Endothelial cell (in vitro differentiated cells): ENCODE data around the gene GGA2. TPM values are rescaled to one million over a fixed set of nuclear protein-coding genes. Genes with fewer than 3 reads are reported as not detected.
"Not testable (repeated sequence)": the region's sequence is repeated elsewhere in the genome, so short reads cannot be mapped to it uniquely, and the experiment has no call there.

ENCODE experiments used
- DNase-seq: peaks from one replicate; pipeline ENCODE4 v3.0.0; 2021; ENCODE audit warnings: low spot score
- H3K27ac Mint-ChIP-seq: one replicate; pipeline ENCODE4 v1.8.0; 2021; ENCODE audit warnings: mixed read lengths, inconsistent platforms; ENCODE audit not compliant: unreplicated experiment
- H3K27me3 Mint-ChIP-seq: one replicate; pipeline ENCODE4 v1.8.0; 2021; ENCODE audit warnings: mild to moderate bottlenecking, moderate library complexity, mixed read lengths, inconsistent platforms; ENCODE audit not compliant: unreplicated experiment
- H3K36me3 Mint-ChIP-seq: one replicate; pipeline ENCODE4 v1.8.0; 2021; ENCODE audit warnings: mild to moderate bottlenecking, low read depth, mixed read lengths, inconsistent platforms; ENCODE audit not compliant: unreplicated experiment
- H3K4me1 Mint-ChIP-seq: one replicate; pipeline ENCODE4 v1.8.0; 2021; ENCODE audit warnings: mild to moderate bottlenecking, mixed read lengths, inconsistent platforms; ENCODE audit not compliant: unreplicated experiment
- H3K4me3 Mint-ChIP-seq: one replicate; pipeline ENCODE4 v1.8.0; 2021; ENCODE audit warnings: mild to moderate bottlenecking, mixed read lengths, inconsistent platforms; ENCODE audit not compliant: unreplicated experiment
- H3K9me3 Mint-ChIP-seq: one replicate; pipeline ENCODE4 v1.8.0; 2021; ENCODE audit warnings: mixed read lengths, inconsistent platforms; ENCODE audit not compliant: unreplicated experiment
- total RNA-seq: library from RNA; stranded (reverse); fragmentation: NEBNext Ultra II Directional; extraction: Animal tissue kit (Norgen Biotek cat#: 25700); gene quantifications from one replicate; pipeline ENCODE4 v1.2.1, GENCODE V29; 2021; ENCODE audit not compliant: unreplicated experiment
- TF ChIP-seq, protein P1 (sequence below): fragments of 200-600 bp; sonication (generic); IDR thresholded peaks from one replicate; pipeline ENCODE4 v1.5.0; 2021; ENCODE audit warnings: antibody characterized with exemption; ENCODE audit not compliant: unreplicated experiment

Gene GGA2
- total RNA-seq, 1 donor from 2014 or later = 65.1 TPM

DNA sequence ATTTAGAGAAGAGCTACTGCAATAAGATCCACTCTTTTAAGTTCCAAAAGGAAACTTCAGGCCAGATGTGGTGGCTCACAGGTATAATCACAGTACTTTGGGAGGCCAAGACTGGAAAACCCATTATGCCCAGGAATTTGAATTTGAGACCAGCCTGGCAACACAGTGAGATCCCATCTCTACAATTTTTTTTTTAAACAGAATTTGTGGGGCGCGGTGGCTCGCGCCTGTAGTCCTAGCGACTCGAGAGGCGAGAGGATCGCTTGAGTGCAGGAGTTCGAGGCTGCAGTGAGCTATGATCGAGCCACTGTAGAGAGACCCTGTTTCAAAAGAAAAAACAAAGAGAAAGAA, 58.1 kb downstream of the GGA2 start:
- Mint-ChIP-seq H3K4me3 (peak overlapping the region; percentile 96), H3K27me3 (no peaks in the 10 kb centered on the region), H3K4me1 (peaks cover 9% of the 10 kb centered on the region), H3K36me3 (peaks cover 3% of the 10 kb centered on the region), H3K9me3 (no peaks in the 10 kb centered on the region), H3K27ac (peak overlapping the region; percentile 86)
- TF ChIP-seq, protein P1, sequence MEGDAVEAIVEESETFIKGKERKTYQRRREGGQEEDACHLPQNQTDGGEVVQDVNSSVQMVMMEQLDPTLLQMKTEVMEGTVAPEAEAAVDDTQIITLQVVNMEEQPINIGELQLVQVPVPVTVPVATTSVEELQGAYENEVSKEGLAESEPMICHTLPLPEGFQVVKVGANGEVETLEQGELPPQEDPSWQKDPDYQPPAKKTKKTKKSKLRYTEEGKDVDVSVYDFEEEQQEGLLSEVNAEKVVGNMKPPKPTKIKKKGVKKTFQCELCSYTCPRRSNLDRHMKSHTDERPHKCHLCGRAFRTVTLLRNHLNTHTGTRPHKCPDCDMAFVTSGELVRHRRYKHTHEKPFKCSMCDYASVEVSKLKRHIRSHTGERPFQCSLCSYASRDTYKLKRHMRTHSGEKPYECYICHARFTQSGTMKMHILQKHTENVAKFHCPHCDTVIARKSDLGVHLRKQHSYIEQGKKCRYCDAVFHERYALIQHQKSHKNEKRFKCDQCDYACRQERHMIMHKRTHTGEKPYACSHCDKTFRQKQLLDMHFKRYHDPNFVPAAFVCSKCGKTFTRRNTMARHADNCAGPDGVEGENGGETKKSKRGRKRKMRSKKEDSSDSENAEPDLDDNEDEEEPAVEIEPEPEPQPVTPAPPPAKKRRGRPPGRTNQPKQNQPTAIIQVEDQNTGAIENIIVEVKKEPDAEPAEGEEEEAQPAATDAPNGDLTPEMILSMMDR = no peak
- DNase-seq = no peak

GRCh38 chr16:23448392-23448791, 61.9 kb downstream of the GGA2 start:
- no peak for DNase-seq
- Mint-ChIP-seq H3K27me3 (no peaks in the 10 kb centered on the region), H3K36me3 (peaks cover 3% of the 10 kb centered on the region), H3K4me3 (no peak overlapping the region), H3K9me3 (no peaks in the 10 kb centered on the region), H3K27ac (no peak overlapping the region), H3K4me1 (peaks cover 5% of the 10 kb centered on the region)
- TF ChIP-seq, protein P1 = no peak

DNA sequence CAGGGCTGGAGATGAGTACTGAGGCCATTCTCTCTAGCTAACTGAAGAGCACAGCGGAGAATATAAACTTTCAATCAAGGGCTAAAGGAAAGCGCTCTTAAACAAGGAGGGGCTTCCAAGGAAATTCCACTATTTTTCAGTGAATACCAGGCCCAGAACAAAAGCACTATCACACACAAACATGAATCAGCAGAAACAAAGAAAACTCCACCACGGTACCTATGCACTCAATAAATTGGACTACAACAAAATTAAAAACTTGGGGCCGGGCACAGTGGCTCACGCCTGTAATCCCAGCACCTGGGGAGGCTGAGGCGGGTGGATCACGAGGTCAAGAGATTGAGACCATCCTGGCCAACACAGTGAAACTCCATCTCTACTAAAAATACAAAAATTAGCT, 72.8 kb downstream of the GGA2 start:
- not testable (repeated sequence) for H3K4me3 Mint-ChIP-seq, H3K9me3 Mint-ChIP-seq, DNase-seq, H3K27ac Mint-ChIP-seq, H3K36me3 Mint-ChIP-seq, H3K4me1 Mint-ChIP-seq, H3K27me3 Mint-ChIP-seq

DNA sequence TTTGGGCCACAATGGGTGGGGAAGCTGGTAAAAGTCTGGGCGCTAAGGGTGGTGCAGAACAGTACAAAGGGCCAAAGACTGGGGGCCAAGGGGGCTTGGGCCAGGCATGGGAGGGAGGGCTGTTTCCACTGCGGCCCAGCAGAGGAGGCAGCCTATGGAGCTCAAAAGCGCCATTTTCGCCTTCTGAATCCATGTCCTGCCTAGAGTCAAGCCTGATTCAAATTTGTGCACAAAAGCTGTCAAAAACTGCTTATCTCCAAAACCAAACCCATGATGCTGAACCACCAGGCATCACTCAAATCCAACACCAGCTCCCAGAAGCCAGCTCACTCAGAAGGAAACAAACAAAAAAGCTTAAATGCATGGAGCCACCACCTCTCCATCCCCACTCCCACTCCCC, 73.3 kb downstream of the GGA2 start:
- no peaks in the 10 kb centered on the region for H3K27me3 Mint-ChIP-seq
- no peak for DNase-seq
- no peaks in the 10 kb centered on the region for H3K9me3 Mint-ChIP-seq
- H3K4me1 Mint-ChIP-seq = no peaks in the 10 kb centered on the region
- no peak overlapping the region for H3K4me3 Mint-ChIP-seq
- no peak overlapping the region for H3K27ac Mint-ChIP-seq
- TF ChIP-seq, protein P1 = no peak
- no peaks in the 10 kb centered on the region for H3K36me3 Mint-ChIP-seq

DNA sequence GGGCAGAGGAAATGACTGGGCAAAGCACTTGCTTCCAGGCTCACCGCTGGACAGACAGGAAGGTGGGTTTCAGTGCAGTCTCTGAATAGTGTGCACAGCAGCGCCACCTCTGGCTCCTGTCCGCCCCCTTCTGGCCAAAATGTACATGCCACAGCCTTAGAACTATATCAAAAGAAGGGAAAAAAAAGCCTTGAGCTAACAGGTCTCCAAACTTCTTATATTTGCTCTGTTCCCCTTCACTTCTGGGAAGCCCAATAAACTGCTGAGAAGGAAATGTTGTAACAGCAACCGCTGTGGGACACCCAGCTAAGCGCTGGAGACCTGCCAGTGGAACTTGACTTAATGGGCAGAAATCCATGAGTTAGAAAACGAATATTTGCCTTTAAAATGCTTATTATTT, 74.8 kb downstream of the GGA2 start:
- H3K27me3 Mint-ChIP-seq = no peaks in the 10 kb centered on the region
- TF ChIP-seq, protein P1 = peak; percentile 92
- no peaks in the 10 kb centered on the region for H3K36me3 Mint-ChIP-seq
- H3K4me1 Mint-ChIP-seq = no peaks in the 10 kb centered on the region
- DNase-seq = peak; percentile 79
- H3K27ac Mint-ChIP-seq = no peak overlapping the region
- H3K9me3 Mint-ChIP-seq = no peaks in the 10 kb centered on the region
- no peak overlapping the region for H3K4me3 Mint-ChIP-seq

DNA sequence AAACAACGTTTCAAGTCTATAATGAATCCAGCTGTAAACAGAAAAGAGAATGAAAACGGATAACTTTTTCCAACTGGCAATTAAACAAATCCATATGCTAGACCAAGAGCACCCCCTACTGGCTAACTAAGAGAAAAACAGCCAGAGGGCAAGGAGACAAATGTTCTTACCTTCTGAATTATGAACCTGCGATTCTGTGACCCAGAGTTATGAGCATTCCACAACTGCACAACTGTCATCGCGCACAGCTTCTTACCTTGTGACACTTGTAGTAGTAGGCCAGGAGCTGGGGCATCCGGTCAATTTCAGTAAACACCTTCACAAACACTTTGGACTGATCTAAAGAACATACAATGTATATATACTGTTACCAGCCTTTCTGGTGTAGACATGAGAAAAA, 75.9 kb downstream of the GGA2 start:
- no peaks in the 10 kb centered on the region for H3K9me3 Mint-ChIP-seq
- no peak overlapping the region for H3K27ac Mint-ChIP-seq
- no peaks in the 10 kb centered on the region for H3K27me3 Mint-ChIP-seq
- H3K36me3 Mint-ChIP-seq = no peaks in the 10 kb centered on the region
- no peak overlapping the region for H3K4me3 Mint-ChIP-seq
- TF ChIP-seq, protein P1 = peak; percentile 96
- peak; percentile 44 for DNase-seq
- no peaks in the 10 kb centered on the region for H3K4me1 Mint-ChIP-seq
